HG02623 (cell line): ENCODE data around the gene UBE2Q2.

Experiments used
- ATAC-seq: cut with Tn5 transposase; IDR thresholded peaks from one replicate; pipeline ENCODE4 v1.9.1; 2021; ENCODE audit warnings: moderate library complexity; ENCODE audit not compliant: unreplicated experiment

The UBE2Q2 gene

DNA sequence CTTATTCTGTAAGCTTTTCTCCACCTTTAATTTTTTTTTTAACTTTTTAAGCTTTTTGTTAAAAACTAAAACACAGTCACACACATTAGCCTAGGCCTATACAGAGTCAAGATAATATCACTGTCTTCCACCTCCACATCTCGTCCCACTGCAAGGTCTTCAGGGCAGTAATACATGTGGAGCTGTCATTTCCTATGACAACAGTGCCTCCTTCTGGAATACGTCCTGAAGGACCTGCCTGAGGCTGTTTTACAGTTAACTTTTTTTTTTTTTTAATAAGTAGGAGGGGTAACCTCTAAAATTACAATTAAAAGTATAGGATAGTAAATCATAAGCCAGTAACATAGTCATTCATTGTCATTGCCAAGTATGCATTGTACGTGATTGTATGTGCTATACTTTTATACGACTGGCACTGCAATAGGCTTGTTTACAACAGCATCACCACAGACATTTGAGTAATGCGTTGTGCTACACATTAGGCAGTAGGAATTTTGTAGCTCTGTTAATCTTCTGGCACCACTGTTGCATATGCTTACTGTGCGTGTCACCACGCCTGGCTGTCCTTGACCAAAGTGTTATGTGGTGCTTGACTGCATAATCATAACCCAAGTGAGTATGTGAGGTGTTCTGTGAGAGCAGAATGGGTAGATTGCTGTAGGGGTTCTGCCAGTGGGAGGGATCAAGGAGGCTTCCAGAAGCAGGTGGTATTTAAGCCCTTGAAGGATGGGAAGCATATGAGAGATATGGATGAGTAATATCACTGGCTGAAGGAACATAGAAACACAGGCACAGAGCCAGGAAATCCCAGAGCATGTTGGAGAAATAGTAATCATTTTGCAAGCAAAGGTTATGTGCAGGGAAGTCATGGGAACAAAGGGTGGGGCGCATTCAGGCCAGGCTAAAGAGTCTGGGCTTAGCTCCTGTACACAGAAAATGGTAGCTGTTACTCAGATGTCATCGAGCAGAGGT is 78.8 kb downstream of the UBE2Q2 start:
- ATAC-seq = no peak

DNA sequence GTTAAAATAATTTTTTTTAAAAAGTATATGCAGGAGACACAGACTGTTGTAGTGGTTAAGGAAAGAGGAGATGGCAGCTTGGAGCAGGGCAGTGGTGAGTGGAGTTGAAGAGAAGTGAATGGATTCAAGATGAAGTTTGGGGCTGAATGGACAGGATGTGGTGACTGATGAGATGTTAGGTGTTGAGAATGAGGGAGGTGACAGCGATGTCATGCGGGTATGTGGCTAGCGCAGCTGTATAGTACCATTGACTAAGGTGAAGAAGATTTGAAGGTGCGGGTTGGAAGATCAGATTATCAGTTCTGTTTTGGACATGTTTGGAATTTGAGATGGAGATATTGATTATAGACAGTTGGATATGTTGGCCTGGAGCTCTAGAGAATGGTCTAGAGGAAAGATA is 80.5 kb downstream of the UBE2Q2 start:
- ATAC-seq = no peak

DNA sequence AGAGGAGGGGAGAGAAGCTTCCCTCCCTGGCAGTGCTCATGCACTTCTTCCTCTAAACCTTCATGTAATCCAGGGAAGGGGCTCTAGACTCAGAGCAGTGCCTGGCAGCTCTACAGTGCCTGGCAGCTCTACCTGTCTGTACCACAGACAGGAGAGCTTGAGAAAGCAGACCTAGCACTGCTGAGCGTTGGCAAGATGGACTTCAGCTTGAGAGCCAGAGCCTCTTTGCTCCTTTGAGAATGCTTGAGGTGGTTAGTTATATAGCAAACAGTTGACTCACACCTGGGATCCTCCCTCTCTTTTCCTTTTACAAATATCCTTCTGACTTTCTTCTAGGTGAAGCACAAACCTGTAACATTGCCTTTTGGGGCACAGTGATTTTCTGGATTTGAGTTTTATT is 81.3 kb downstream of the UBE2Q2 start:
- ATAC-seq = no peak

DNA sequence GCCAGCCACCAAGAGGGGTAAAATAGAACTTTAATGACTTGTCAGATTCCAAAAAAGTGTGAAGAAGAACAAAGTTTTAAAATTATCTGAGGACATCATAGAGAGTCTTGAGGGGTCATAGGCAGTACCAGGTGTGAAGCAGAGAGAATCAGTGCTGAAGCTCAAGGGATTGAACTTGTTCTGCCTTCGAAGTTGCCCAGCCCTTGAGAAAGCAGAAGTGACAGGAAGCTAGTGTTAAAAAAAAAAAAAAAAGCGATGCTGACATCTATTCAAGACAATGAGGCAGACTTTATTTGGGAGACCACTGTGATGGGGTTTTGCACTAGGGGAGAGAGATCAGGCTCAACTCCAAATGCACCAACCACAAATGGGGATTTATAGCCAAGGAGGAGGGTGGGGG is 82.2 kb downstream of the UBE2Q2 start:
- no peak for ATAC-seq

DNA sequence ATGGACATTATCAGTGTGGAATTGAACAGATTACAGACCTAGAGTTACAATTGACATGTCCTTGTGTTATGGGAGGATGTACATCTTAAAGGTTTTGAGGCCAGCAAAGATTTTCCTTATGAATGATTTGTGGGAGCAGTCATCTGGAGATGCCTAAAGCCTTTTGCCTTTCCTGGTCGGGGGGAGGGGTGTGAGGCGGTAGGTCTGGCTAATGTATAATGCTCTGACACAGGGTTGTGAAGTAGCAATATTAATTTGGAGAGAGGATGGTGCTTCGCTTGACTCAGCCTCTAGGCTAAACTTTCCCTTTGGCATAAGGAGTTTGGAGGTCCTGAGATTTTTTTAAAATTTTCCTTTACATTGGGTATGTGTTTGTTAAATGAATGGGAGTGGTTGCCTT is 83.7 kb downstream of the UBE2Q2 start:
- ATAC-seq = no peak

DNA sequence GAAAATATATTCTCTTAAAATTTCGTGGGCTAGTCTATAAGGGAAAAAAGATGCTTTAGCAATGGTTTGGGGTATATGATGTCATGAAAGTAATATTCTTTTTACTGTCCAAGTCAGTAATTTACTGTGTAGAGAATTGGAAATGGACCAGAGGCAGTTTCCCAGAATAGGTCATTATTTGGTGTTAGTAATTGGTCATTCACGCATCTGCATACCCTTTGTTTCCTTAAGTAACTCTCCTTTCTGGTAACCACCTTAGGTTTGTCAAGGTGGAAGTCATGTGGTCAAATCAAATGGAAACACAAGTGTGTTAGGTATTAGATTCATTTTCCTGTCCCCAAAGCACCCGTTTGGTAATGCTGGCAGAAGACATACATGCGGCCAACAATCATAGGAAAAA is 84.4 kb downstream of the UBE2Q2 start:
- ATAC-seq = no peak

DNA sequence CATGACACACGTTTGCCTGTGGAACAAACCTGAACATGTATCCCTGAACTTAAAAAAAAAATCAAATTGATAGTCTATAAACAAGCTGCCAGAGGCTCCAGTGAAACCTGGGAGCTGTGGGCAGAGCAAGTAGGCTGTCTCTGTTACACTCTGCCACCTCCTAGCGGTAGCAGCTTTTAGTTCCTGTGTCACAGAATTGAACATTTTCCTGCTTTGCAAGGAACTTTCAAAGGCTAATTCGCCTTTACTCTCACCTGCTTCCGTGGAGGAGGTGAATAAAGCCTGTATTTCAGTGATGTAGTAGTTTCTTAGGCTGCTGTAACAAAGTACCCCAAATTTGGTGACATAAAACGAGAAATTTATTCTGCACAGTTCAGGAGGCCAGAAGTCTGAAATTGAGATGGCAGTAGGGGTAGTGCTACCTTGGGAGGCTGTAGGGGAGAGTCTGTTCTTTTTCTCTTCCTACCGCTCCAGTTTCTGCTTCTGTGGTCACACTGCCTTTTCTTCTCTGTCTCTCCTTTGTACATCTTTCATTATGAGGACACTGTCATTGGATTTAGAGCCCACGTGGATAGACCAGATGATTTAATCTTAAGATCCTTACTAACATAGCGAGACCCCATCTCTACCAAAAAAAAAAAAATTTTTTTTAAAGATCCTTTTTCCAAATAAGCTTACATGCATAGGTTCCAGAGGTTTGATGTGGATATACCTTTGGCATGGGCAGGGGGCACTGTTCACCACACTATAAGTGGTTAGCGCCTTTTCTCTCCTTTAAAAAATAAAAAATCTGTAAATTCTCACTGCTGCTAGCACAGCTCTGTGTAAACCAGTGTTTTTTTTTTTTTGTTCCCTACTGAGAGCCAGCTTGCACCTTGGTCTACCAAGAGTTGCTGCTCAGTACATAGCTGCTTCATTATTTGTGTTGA is 85.7 kb downstream of the UBE2Q2 start:
- ATAC-seq = no peak

DNA sequence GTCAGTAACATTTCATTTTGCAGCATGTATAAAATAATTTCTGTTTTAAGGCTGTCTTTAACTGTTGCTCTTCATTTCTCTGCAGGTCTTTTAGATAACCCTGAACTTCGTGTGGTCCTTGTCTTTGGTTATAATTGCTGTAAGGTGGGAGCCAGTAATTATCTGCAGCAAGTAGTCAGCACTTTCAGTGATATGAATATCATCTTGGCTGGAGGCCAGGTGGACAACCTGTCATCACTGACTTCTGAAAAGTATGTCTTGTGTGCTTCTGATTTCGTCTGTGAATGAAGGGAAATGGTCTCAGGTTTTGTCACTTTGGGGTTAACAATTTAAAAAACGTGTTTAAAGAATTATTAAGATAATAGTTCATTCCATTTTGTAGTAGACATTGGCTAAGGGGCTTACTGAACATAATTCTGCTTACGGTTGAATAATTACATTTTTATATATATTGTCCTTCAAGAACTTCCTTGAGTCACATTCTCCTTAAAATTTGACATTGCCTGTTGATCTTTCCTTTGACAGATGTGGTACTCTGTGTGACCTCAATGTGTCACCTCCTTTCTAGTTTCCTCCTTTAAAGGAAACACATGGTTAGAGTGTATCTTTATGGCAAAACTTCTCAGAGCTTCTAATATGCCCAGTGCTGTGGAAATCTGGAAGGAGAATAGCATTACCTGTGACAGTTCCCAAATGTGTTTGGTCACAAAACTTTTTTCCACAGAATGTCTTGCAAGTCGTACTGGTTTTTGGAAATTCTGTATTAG is 86.7 kb downstream of the UBE2Q2 start:
- ATAC-seq = no peak

DNA sequence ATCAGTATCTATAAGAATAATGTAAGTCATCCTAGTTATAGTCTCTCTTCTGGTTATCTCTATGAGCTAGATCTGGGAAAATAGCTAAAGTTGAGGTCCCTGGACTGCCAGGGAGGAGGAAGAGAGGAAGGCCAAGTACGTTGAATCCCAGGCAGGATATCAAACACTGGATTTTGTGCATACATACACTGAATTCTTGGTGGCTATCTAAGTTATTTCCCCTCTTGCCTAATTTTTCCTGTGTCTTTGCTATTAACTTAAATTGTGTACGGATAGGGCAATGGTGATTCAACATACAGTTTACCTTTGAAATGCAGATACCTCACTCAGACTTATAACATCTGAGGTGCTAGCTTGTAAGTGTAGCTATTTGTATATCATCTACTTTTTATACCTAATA is 87.6 kb downstream of the UBE2Q2 start:
- no peak for ATAC-seq

DNA sequence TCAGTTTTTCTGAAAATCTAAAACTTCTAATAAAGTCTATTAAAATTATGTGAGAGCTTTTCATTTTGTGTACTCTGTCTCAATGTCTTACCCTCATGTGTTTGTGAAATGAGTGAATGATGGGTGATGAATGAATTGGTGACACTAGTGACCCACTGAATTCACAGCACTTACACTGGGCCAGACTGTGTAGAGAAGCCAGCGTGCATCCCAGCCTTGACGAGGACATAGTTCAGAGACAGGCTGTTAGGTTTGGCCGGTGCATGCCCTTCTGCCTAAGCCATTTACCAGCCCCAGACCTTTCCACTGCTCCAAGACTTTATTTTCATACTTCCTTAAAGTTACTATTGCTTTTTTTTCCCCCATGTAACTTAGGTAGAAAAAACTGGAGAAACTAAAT is 99.2 kb downstream of the UBE2Q2 start:
- no peak for ATAC-seq

DNA sequence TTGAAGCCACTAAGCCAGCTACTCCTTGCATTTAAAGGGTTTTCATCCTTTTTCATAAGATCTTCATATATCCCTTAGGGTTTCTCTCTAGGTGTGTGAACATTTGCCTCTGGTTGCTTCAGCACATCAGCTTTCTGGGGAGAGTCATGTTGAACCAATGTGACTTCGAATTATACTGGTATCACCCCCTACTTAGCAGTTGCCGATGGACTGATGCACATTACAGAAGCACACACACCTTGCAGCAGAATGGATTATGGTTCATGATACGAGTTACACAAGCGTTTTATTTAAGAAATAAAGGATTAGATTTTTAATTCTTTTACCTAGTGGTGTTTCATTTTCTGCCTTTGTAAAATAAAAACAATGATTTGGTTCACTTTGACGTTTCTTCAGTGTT is 100.0 kb downstream of the UBE2Q2 start:
- ATAC-seq = no peak

DNA sequence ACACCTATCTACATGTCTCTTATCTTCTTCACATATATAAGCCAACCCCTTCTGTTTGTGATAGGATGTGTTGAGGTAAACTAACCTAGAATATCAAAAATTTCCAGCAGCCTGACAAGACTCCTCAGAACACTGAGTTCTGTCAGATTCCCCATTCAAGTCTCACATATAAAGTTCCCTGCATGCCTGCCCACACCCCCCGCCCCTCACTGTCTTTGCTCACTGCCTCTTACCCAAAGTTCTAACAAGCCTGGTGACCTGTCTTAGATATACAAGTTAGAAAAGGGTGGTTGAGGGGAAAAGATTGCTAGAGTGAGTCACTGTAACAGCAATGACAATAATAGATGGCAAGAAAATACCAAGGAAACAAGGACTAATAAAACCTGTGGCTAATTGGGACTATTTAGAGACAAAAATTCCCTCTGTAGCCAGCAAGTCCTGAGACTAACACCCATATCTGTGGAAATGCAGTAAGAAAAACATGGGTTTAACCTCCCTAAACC is 100.5 kb downstream of the UBE2Q2 start:
- no peak for ATAC-seq

DNA sequence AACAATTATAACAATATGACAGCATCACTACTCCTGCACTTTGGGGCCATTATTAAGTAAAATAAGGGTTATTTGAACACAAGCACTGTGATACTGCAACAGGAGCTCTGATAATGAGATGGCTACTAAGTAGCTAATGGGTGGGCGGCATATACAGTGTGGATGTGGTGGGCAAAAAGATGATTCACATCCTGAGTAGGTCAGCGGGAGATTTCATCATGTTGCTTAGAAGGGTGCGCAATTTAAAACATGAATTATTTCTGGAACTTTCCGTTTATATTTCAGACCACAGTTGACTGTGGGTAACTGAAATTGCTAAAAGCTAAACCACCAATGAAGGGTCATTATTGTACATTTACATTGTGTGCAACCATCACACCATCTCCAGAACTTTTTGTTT is 102.7 kb downstream of the UBE2Q2 start:
- no peak for ATAC-seq

DNA sequence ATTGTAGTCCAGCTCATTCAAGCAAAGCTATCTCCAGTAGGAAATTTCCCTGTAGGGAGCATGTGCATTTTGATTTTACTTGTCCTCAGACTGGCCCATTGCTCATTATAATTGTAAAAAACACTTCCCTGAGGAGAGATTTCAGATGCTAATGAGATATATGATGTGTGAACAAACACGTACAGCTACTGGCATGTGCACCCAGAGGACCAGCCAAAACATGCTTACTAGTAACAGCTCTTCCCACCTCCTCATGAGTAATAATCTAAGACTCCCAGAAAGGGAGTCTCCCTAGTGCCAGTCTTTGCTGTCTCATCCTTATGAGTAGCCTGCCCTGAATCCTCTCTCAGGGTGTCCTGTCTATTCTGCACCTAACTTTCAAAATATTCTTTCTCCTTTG is 103.8 kb downstream of the UBE2Q2 start:
- no peak for ATAC-seq

DNA sequence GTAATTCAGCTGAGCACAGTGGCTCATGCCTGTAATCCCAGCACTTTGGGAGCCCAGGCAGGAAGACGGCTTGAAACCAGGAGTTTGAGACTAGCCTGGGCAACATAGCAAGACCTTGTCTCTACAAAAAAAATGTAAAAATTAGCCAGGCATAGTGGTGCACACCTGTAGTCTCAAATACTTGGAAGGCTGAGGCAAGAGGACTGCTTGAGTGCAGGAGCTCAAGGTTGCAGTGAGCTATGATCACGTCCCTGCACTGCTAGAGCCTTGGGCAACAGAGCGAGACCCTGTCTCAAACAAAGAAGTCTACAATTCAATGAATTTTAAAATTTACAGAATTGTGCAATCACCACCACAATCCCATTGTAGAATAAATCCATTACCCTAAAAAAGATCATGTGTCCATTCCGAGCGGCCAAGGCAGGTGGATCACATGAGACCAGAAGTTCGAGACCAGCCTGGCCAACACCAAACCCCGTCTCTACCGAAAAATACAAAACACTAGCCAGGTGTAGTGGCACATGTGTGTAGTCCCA is 105.6 kb downstream of the UBE2Q2 start:
- ATAC-seq = no peak
